Ammon's horn (tissue), 1 donor: ENCODE data around the gene SDK1.
A peak's percentile ranks its signal among the peaks of the same experiment; 100 is the strongest.

ENCODE experiments used
- DNase-seq: peaks from one replicate; pipeline ENCODE4 v3.0.0-alpha.2; 2016; ENCODE audit warnings: low spot score

Gene SDK1

GRCh38 chr7:3527496-3528124, 226.6 kb downstream of the SDK1 start:
- DNase-seq: no peak

- DNase-seq: no peak
These were observed 232.0 kb downstream of the SDK1 start for GRCh38 chr7:3533040-3533439.

- no peak for DNase-seq
These were observed 236.3 kb downstream of the SDK1 start for GRCh38 chr7:3537210-3537875.

DNA sequence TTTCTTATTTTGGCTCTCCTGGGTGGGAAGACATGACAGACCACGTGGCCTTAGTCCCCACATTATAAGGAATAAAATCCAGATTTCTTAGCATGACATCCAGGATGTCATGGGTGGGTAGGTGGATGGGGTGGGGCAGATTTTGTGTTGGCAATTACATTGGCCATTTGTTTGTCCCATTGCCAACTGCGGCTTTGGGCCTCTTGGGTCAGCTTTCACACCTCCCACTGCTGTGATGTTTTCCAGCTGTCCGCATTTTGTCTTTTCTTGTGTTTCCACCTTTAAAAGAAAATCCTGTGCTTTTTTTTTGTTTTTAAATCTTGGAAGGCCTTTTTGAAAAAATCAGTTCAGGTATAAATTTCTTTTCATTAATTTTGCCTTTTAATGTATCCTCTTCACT, 237.0 kb downstream of the SDK1 start:
- no peak for DNase-seq

DNA sequence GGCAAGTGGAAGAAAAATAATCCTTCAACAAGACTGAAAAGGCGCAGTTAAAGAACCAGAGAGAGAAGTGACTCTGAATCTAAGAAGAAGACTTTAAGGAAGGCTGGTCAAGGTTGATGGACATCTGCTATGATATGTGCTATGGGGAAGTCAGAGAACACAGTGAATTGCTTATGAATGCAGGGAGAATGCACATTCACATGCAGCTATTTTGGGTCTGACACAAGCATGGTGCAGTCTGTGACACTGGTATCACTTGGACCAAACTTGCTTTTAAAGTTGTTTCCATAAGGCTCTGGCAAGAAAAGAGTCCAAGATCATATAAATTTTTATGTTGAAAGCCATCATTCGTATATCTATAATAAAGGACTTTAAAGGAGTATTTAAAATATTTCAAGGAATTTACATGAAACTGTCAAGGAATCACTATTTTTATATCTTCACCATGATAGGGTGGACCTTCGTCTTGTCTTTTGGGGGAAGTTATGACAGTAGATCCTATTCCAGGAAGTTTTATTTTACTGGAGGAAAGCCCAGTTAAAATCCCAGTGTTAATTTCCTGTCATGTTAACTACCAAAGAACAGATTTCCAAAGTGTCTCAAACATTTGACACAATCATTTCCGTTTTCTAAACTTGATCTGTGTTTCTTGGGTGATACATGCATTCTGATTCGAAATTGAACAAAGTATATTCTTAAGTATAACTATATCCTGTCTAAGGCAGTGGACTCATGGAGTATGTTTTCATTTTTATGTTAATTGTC, 239.6 kb downstream of the SDK1 start:
- DNase-seq: no peak

GRCh38 chr7:3544202-3544601, 243.2 kb downstream of the SDK1 start:
- DNase-seq: no peak

GRCh38 chr7:3548815-3549214, 247.8 kb downstream of the SDK1 start:
- DNase-seq: no peak

DNA sequence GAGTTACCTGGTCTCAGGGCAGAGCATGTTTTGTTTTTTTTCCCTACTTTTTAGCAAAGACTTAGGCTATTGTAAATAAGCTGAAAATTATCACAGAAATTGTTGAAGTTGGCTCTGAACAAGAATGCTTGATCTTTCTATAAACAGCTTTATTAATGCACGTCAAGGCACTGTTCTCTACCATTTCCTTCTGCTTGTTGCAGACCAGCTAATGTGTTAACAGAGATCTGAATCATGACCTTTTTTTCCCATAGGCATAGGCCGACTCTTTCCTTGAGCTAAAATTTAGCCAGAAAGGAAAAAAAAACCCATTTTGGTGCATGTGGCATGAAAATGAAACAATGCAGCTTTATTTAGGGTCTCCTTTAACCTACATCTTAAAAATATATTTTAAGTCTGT, 248.5 kb downstream of the SDK1 start:
- DNase-seq: no peak

DNA sequence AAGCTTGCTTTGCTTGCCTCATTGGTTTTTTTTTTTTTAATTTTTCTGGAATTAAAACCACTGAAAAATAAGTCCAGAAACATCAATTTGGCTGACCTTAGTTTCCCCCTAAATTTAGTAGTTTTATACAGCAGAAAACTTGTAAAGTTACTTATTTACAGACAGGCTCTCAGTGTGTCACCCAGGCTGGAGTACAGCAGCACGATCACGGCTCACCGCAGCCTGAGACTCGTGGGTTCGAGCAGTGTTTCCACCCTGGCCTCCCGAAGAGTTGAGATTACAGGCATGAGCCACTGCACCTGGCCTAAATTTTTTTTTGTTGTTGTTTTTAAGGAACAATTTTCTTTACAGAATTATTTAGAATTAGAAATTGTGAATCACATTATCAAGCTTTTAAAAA, 250.5 kb downstream of the SDK1 start:
- no peak for DNase-seq

DNA sequence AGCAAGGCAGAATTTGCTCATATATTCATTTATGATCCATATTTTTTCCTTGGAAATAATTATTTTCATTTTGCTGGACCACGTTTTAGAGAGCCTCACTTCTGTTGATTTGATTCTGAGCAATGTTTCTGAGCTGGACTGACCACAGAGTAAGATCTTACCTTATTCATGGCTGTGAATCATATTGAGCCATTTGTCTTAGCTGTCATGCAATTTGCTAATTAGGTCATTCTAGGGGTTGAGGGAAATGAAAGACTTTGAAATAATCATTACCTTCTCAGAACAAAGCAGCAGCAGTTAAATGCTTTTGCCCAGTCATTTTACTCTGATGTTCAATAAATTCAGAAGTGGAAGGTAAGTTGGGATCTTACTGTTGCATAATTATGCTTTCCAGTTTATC, 251.4 kb downstream of the SDK1 start:
- no peak for DNase-seq

DNA sequence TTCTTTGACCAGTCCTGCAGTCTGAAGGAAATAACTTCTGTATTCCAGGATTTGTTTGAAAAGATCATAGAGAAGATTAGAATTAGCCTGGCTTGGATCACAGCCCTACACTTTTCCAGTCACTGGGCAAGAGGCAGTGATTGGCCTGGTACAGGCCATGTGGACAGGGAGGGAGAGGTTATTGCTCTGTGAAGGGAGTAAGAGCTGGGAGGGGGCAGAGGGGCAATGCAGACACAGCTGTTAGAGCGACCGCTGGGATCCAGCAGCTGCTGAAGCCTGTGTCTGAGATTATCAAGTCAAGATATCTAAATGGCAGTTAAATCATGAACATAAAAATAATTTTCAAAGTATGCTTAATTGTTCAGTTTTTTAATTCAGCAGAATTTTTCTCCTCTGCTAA, 257.3 kb downstream of the SDK1 start:
- DNase-seq: no peak

DNA sequence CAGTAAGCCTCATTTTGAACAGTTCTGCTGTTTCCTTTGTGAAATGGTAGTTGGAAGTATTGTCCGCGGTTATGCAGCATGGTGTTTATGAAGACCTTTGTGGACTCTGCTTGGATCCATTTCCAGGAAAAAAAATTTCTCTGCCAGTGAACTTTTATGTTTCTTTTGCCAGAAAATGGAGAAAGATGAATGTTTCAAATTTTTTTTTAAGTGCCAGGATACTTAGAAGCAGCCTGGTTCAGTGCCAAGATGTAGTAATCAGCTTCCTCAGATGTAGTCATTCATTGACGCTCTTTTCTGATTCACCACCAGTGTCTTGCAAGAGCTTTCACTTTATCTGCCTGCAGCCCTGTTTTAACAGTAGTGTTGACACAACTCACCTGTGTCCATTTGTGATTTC, 258.2 kb downstream of the SDK1 start:
- peak; percentile 47 for DNase-seq

DNA sequence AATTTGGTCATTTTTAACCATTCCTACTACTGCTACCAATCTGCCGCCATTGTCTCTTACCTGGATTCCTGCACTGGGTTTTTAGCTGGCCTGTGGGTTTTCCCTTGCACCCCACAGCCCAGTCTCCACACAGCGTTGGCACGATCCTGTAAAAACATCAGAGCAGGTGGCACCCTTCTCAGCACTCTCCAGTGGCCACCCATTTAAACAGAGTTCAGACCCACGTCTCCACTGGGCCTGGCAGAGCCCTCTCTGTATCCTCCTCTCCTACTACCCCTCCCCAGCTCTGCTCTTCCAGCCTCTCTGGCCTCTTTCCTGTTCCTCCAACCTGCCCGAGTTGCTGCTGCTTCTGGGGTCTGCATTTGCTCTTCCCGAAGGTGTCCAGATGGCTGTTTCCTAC, 259.4 kb downstream of the SDK1 start:
- no peak for DNase-seq

DNA sequence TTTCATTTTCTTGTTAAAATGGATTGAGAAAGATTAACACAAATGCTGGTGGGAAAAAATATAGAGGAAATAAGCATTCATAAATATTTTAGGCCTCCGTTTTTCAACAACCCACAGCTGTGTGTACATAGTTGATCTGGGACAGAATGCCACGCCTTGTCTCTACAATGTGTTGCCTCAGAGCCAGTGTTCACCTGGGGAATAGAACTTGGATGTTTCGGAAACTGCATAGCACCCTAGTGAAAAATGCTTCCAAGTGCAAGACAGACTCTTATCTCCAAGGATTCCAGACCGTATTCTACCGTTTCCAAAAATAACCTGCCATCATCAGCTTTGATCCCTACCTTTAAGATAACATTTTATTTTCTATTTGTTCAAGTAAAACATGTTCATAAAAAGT, 260.9 kb downstream of the SDK1 start:
- DNase-seq: no peak

DNA sequence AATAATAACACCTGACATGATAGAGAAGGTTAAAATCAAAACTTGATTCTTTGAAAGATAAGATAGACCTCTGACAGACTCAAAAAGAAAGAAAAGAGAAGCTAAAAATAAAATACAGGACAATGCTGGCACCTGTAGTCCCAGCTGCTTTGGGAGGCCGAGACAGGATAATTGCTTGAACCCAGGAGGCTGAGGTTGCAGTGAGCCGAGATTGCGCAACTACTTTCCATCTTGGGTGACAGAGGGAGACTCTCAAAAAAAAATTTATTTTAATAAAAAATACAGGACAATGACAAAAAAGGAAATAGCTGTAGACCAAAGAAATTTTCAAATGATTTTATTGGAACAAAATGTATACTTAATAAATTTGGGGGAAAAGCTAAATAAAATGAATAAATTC, 263.2 kb downstream of the SDK1 start:
- no peak for DNase-seq

DNA sequence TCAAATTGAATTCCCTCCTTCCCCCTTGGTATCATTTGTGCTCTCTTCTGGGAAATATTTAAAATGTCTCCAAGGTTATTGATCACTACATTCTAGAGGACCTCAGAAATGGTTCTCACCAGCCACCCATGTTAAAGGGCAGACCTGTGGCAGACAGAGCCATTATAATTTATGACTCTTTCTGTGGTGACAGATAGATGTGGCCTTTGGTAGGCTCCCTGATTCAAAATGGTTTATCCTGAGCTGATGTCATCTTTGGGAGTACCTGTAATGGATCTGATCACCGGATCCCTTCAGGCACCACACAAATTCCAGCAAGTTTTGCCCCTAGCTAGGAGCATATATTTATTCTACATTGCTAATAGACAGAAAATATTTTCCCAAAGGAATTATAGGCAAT, 267.5 kb downstream of the SDK1 start:
- DNase-seq: no peak

GRCh38 chr7:3569643-3570042, 268.6 kb downstream of the SDK1 start:
- no peak for DNase-seq

- no peak for DNase-seq
These were observed 272.1 kb downstream of the SDK1 start for GRCh38 chr7:3573151-3573550.

DNA sequence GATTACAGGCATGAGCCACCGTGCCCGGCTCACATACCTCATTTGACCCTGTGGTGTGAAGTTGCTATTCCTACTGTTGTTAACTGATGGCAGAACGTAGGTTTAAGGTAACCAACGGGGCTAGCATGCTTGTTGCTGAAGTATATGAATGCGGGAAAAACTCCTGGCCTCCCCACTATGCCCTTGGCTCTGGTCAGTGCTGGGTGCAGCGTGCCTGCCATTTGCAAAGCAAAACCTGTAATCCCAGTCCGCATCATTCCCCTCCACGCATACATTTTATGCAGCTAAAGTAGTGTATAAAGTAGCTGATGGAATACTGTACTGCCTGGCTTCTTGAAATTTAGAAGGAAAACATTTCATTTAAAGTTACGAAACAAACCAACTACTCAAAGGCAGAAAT, 273.3 kb downstream of the SDK1 start:
- no peak for DNase-seq

DNA sequence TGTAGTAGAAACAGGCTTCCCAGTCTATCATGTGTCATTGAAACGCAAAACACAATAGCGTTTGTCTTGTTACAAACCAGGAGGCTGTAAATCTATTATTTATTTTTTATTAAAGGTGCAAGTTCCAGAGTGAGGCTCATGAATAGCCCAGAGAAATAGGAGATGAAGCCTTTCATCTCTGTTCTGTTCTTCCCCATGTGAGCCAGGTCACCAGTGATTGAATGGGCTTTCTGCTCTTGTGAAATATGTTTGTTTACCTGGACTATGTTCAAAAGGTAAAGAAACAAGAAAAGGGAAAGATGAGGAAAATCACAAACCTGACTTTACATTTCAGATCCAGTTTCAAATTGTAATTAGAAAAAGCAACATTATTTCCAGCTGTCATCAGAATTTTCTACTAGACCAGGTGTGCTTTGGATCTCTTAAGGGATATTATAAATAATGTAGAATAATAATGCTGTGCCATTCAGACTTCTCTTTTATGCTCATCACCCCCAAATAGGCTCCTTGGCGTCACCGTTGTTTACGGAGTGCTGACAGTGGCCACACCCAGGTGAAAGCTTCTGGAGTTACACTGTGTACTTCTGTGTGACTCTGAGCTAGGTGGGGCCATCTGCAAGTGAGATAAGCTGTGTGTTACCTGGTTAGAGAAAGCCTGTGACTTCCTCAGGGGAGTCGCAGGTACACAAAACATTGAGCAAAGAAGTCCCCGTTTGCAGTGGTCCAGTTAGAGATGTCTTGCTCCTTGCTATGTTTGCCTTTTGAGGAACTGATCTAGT, 274.9 kb downstream of the SDK1 start:
- DNase-seq: no peak

DNA sequence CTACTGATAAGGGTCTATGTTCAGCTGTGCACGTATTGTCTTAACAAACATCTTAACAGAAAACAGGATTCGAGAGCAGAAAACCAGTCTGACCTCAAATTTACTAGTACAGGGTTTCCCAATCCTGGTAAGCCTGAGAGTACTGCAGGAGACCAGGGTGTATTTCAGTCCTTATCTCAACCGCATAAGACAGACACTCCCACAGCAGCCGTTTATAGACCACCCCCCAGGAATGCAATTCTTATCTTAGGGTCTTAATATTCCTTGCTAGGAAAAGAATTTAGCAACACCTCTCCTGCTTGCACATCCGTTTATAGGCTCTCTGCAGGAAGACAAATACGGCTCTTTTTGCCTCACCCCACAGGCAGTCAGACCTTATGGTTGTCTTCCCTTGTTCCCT, 277.3 kb downstream of the SDK1 start:
- DNase-seq: no peak

GRCh38 chr7:3579638-3580219, 278.7 kb downstream of the SDK1 start:
- no peak for DNase-seq
